Right lobe of liver (tissue), 4 donors: ENCODE measurements around the gene HMGB1.

Experiments used
- POLR2A ChIP-seq: fragments of 450-650 bp; IDR thresholded peaks from one replicate; pipeline ENCODE4 v1.6.1; 2017; ENCODE audit warnings: antibody characterized with exemption, mild to moderate bottlenecking
- TF ChIP-seq, protein P1 (sequence below), 4 donors: fragments of 200-600 bp in 3 of 4; fragments of 450-650 bp in 1 of 4; IDR thresholded peaks; one replicate each; pipeline versions ENCODE4 v1.5.1 to v1.8.0; 2016 to 2022; ENCODE audit warnings: antibody characterized with exemption in 4 of 4, mild to moderate bottlenecking in 2 of 4
- donor health status: DM: no; HTN: no; CAD: no.
- donor health status: DM: no; HTN: no; CAD: no.
- donor health status: DM: no; HTN: yes; CAD: no.

DNA sequence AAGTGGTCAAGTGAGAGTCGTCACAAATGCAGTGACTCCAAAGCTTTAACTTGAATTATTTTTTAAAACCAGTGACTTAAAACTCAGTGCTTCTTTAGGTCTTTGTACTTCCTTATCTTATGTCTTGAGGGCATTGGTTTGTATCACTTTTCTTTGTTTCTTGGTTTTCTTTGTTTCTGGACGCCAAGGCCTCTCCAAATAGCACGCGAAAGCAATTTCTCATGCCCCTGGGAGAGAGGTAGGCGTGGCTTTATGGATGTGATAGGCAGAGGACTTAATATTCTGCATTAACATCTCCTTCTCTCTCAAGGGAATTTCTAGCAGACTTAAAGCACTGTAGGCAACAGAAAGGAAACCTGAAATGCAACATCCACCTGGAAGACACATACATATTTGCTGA, 22.8 kb downstream of the HMGB1 start:
- TF ChIP-seq POLR2A: no peak
- TF ChIP-seq, protein P1, sequence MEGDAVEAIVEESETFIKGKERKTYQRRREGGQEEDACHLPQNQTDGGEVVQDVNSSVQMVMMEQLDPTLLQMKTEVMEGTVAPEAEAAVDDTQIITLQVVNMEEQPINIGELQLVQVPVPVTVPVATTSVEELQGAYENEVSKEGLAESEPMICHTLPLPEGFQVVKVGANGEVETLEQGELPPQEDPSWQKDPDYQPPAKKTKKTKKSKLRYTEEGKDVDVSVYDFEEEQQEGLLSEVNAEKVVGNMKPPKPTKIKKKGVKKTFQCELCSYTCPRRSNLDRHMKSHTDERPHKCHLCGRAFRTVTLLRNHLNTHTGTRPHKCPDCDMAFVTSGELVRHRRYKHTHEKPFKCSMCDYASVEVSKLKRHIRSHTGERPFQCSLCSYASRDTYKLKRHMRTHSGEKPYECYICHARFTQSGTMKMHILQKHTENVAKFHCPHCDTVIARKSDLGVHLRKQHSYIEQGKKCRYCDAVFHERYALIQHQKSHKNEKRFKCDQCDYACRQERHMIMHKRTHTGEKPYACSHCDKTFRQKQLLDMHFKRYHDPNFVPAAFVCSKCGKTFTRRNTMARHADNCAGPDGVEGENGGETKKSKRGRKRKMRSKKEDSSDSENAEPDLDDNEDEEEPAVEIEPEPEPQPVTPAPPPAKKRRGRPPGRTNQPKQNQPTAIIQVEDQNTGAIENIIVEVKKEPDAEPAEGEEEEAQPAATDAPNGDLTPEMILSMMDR (IDR thresholded peaks at IDR 0.05): no peak
